GM23248 (cell line): ENCODE results near the gene TSPYL4.

Source experiments
- EZH2 ChIP-seq: fragments of 200-600 bp; sonication (generic); IDR thresholded peaks from 2 replicates; pipeline ENCODE4 v1.6.1; 2018; ENCODE audit warnings: antibody characterized with exemption, mild to moderate bottlenecking; ENCODE audit not compliant: insufficient read depth, poor library complexity, severe bottlenecking
- EZH2phosphoT487 ChIP-seq: fragments of 200-600 bp; sonication (generic); IDR thresholded peaks from 2 replicates; pipeline ENCODE4 v1.6.1; 2018; ENCODE audit warnings: antibody characterized with exemption, moderate library complexity, mild to moderate bottlenecking, low read depth; ENCODE audit not compliant: insufficient read depth

DNA sequence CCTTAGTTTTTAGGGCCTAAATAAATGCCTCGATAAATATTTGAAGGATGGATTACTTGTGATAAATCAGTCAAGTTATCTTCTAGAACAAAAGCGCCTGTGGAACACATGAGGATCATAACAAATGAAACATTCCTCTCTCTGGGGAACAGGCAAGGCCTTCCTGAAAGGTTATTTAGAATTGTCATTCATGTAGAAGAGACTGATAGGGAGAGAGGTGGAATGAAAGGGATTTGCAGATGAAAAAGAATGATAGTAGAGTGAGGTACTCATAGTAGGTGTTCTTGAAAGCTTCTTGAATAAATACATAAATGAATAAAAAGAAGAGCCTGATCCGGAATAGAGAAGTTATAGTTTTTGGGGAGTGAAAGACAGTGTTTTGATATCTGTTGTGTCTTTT, 30.5 kb downstream of the TSPYL4 start:
- TF ChIP-seq EZH2 (no peak), EZH2phosphoT487 (no peak)
